ENCODE data around the gene TAF4B.
"Not testable (repeated sequence)": the region's sequence is repeated elsewhere in the genome, so short reads cannot be mapped to it uniquely, and the experiment has no call there.

TAF4B gene

DNA sequence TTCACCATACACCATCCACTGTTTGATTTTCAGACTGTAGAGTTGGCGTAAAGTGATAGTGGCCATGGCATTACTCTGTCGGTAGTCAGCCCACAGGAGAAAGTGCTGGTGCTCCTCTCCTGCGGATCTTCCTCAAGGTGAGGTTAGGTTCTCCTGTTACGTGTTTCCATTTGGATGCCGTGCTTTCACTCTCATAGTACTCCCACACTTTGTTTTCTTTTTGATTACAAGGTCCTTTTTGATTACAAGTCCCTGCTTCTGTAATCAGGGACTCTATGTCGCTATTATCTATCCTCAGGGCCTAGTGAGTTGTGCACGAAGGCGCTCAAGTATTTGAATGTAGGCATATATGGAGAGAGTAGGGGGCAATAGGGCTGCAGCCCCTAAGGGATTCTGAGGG lies 4.3 kb downstream of the TAF4B start:
- intact Hi-C loops (cut with DNase I): no loop called here
- DNase-seq: no peak

DNA sequence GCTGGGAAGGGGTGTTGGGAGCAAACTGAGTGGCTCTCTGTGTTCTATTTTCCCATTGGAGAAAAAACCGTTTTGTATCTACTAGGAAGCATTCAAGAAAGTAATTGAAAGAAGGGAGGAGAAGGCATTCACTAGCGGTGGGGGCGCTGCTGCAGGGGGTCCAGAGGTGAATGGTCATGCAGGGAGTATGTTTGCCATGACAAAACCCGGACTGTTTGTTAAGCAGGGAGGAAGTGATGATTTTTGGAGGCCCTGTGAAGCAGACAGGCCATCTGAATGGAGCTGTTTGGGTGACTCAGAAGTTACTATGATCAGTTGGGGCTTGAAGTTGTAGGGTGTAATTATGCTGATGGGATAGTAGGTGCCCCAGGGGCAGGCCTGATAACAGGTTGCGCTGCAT lies 7.0 kb downstream of the TAF4B start:
- intact Hi-C loops (cut with DNase I): no loop called here
- no peak for DNase-seq

DNA sequence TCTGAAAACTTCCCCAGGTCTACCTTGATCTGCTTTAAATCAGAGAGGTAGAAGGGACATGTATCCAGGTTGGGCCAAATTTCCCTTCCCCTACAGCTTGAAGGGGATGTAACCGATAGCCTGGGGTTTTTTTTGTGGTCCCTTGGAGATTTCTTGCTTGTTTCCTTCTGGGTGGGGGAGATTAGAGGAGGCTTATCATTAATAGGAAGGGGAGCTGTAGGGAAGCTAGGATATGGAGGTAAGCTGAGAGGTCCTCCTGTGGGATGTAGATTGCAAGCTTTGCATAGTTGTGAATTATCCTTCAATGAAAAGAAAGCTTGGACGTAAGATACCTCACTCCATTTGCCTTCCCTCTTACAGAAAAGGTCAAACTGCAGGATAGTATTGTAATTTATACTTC lies 11.1 kb downstream of the TAF4B start:
- intact Hi-C loops (cut with DNase I); DNase-seq: not testable (repeated sequence)

DNA sequence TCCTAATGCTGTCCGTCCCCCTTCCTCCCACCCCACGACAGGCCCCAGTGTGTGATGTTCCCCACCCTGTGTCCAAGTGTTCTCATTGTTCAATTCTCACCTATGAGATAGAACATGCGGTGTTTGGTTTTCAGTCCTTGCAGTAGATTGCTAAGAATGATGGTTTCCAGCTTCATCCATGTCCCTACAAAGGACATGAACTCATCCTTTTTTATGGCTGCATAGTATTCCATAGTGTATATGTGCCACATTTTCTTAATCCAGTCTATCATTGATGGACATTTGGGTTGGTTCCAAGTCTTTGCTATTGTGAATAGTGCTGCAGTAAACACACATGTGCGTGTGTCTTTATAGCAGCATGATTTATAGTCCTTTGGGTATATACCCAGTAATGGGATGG lies 12.5 kb downstream of the TAF4B start:
- intact Hi-C loops (cut with DNase I); DNase-seq: not testable (repeated sequence)

DNA sequence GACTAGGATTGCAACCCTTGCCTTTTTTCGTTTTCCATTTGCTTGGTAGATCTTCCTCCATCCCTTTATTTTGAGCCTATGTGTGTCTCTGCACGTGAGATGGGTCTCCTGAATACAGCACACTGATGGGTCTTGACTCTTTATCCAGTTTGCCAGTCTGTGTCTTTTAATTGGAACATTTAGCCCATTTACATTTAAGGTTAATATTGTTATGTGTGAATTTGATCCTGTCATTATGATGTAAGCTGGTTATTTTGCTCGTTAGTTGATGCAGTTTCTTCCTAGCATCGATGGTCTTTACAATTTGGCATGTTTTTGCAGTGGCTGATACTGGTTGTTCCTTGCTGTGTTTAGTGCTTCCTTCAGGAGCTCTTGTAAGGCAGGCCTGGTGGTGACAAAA lies 16.1 kb downstream of the TAF4B start:
- intact Hi-C loops (cut with DNase I); DNase-seq: not testable (repeated sequence)

- DNase-seq; intact Hi-C loops (cut with DNase I): not testable (repeated sequence)
These were observed 19.2 kb downstream of the TAF4B start for GRCh38 chr18:26245434-26245833.

- DNase-seq: no peak
These were observed 26.2 kb downstream of the TAF4B start for GRCh38 chr18:26252411-26252810.

GRCh38 chr18:26254808-26255207 lies 28.6 kb downstream of the TAF4B start:
- DNase-seq; intact Hi-C loops (cut with DNase I): not testable (repeated sequence)

More at GRCh38 chr18:26252411-26252810, 26.2 kb downstream of the TAF4B start:
- intact Hi-C loops (cut with DNase I): no loop called here

DNA sequence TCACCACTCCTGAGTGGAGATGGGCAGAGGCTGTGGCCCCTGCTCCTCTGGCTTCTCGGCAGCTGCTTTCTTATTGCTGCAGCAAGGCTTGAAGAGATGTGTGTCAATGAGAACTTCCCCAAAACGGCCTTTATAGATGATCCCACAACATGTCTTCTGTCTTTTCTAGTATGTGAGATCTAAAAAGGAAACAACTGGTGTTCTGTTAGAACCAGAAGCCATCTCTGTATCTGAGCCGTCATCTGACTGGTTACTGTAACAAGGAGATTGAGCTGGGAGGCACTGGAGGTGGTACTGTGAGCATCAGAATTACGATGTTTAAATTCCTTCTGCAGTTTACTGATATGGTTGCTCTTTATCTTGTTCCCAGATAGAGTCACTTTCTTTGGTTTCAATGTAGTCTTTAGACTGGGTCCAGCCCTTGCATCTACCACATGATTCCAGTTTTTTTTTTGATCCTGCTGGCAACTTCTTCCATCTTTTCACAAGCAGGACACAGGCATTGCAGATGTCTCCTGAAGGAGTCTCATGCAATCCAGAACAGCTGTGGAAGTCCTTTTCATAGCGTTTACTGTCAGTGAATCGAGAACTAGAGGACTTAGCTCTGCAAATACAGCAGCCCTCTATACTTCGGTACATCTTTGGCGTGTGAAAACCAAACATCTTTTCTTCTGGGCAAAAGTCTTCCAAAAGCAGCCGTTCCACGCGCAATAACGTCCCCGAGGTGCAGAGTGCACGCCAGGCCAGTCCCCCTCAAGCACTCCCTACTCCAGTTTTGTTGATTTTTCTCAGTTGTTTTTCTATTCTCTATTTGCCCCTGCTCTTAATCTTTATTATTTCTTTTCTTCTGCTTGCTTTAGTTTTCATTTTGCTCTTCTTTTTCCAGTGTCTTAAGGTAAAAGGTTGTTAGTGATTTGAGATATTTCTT lies 29.7 kb downstream of the TAF4B start:
- DNase-seq: peak in 1 of 42 donors; percentile 6
- intact Hi-C loops (cut with DNase I): no loop called here

- intact Hi-C loops (cut with DNase I): no loop called here
- DNase-seq: no peak
These were observed 32.5 kb downstream of the TAF4B start for GRCh38 chr18:26258711-26259110.

DNA sequence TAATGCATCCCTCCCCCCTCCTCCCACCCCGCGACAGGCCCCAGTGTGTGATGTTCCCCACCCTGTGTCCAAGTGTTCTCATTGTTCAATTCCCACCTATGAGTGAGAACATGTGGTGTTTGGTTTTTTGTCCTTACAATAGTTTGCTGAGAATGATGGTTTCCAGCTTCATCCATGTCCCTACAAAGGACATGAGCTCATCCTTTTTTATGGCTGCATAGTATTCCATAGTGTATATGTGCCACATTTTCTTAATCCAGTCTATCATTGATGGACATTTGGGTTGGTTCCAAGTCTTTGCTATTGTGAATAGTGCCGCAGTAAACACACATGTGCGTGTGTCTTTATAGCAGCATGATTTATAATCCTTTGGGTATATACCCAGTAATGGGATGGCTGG lies 33.2 kb downstream of the TAF4B start:
- intact Hi-C loops (cut with DNase I); DNase-seq: not testable (repeated sequence)

- intact Hi-C loops (cut with DNase I): no loop called here
- DNase-seq: no peak
These were observed 35.9 kb downstream of the TAF4B start for GRCh38 chr18:26262156-26262555.

DNA sequence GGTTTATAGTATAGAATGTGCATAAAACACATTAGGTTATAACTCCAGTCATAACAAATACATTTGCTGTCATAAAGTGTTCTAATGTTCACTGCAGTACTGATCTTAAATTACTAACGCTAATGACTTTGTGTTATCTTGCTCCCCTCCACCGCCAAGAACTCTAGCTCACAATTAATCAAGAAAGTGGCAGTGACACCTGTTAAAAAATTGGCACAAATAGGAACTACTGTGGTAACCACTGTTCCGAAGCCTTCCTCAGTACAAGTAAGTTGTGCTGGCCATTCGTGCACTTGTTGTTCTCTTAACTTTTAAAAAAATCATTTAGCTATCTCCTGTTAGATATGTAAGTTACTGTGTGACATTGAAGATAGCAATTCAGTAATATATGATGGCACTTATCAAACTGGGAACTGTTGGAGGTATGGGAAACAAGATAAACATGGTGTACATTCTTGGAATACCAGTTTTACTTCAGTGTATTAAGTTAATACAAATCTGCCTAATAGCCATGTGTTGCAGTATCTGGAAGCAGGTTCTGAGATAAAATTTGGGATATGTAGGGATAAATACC lies 41.2 kb downstream of the TAF4B start:
- DNase-seq: no peak
- intact Hi-C loops (cut with DNase I): no loop called here

DNA sequence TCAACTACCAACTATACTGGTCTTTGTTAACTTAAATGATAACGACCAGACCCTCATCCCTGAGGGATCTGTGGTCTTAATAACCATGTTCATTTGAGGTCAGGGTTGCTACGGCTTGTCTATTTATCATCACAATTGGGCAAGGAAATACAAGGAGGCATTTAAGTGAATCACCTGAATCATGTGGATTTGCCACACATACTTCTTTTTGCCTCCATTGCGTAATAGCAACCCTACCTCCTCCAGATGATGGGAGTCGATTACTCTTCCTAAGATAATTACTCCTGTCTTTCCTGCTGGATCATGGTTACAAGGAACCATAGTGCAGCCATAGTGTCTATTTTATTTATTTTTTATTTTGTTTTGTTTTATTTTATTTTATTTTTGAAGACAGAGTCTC lies 42.2 kb downstream of the TAF4B start:
- no peak for DNase-seq
- intact Hi-C loops (cut with DNase I): no loop called here

DNA sequence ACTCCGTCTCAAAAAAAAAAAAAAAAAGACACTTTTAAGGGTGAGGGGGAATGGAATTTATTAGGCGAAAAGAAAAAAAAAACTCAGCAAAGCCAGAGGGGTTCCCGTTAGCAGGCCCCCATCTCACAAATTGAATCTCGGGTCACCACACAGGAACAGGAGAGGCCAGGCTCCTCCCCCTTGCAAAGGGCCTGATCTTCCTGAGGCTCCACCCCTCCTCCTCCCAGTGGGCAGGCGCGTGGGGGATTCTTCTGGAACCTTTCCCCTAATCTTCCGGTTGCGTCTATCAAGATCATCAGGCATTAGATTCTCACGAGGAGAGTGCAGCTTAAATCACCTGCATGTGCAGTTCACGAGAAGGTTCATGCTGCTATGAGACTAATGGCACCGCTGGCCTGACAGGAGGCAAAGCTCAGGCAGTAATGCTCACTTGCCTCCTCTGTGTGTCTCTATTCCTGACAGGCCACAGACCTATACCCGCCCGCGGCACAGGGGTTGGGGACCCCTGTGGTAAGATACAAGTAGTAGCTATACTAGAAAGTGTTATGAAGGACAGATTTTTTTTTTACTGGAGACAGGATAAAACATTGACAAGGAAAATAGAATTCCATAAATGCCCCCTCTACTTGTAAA lies 45.8 kb downstream of the TAF4B start:
- intact Hi-C loops (cut with DNase I): no loop called here
- no peak for DNase-seq

- DNase-seq: no peak
- intact Hi-C loops (cut with DNase I): no loop called here
These were observed 51.1 kb downstream of the TAF4B start for GRCh38 chr18:26277374-26277773.

DNA sequence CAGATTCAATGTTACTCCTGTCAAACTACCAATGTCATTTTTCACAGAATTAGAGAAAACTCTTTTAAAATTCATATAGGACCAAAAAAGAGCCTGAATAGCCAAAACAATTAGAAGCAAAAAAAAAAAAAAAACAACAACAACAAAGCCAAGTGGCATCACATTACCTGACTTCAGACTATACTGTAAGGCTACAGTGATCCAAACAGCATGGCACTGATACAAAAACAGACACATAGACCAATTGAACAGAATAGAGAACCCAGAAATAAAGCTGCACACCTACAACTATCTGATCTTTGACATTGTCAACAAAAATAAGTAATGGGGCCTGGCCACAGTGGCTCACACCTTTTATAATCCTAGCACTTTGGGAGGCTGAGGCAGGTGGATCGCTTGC lies 53.2 kb downstream of the TAF4B start:
- no peak for DNase-seq
- intact Hi-C loops (cut with DNase I): no loop called here

GRCh38 chr18:26286008-26286407 lies 59.8 kb downstream of the TAF4B start:
- intact Hi-C loops (cut with DNase I): no loop called here

GRCh38 chr18:26287644-26288043 lies 61.4 kb downstream of the TAF4B start:
- intact Hi-C loops (cut with DNase I): no loop called here
- no peak for DNase-seq

More at GRCh38 chr18:26286008-26286407, 59.8 kb downstream of the TAF4B start:
- DNase-seq: no peak

- no peak for DNase-seq
- intact Hi-C loops (cut with DNase I): no loop called here
These were observed 64.1 kb downstream of the TAF4B start for GRCh38 chr18:26290385-26290784.

Data from head of caudate nucleus (tissue), 42 donors.